Nephron progenitor cell (in vitro differentiated cells): ENCODE data around the gene CCDC33.

Source experiments
- DNase-seq: peaks from one replicate; pipeline ENCODE4 v3.0.0; 2021
- H3K27ac Mint-ChIP-seq: 2 replicates; pipeline ENCODE4 v1.8.0; 2021; ENCODE audit warnings: mild to moderate bottlenecking, moderate library complexity, mixed read lengths
- H3K27me3 Mint-ChIP-seq: 2 replicates; pipeline ENCODE4 v1.8.0; 2021; ENCODE audit warnings: mild to moderate bottlenecking, low read depth, mixed read lengths; ENCODE audit not compliant: poor library complexity
- H3K36me3 Mint-ChIP-seq: 2 replicates; pipeline ENCODE4 v1.8.0; 2021; ENCODE audit warnings: low read depth, mixed read lengths
- H3K4me1 Mint-ChIP-seq: 2 replicates; pipeline ENCODE4 v1.8.0; 2021; ENCODE audit warnings: mixed read lengths
- H3K4me3 Mint-ChIP-seq: 2 replicates; pipeline ENCODE4 v1.8.0; 2021; ENCODE audit warnings: mild to moderate bottlenecking, moderate library complexity, mixed read lengths
- H3K9me3 Mint-ChIP-seq: 2 replicates; pipeline ENCODE4 v1.8.0; 2021; ENCODE audit warnings: mild to moderate bottlenecking, moderate library complexity, mixed read lengths
- TF ChIP-seq, protein P1 (sequence below): fragments of 200-600 bp; sonication (generic); IDR thresholded peaks from 2 replicates; pipeline ENCODE4 v1.5.0; 2021; ENCODE audit warnings: antibody characterized with exemption

Gene CCDC33

GRCh38 chr15:74278207-74278606 is 42.1 kb downstream of the CCDC33 start:
- no peak for DNase-seq
- TF ChIP-seq, protein P1, sequence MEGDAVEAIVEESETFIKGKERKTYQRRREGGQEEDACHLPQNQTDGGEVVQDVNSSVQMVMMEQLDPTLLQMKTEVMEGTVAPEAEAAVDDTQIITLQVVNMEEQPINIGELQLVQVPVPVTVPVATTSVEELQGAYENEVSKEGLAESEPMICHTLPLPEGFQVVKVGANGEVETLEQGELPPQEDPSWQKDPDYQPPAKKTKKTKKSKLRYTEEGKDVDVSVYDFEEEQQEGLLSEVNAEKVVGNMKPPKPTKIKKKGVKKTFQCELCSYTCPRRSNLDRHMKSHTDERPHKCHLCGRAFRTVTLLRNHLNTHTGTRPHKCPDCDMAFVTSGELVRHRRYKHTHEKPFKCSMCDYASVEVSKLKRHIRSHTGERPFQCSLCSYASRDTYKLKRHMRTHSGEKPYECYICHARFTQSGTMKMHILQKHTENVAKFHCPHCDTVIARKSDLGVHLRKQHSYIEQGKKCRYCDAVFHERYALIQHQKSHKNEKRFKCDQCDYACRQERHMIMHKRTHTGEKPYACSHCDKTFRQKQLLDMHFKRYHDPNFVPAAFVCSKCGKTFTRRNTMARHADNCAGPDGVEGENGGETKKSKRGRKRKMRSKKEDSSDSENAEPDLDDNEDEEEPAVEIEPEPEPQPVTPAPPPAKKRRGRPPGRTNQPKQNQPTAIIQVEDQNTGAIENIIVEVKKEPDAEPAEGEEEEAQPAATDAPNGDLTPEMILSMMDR, result no peak
- H3K36me3 Mint-ChIP-seq, result no peaks in the 10 kb centered on the region
- no peaks in the 10 kb centered on the region for H3K9me3 Mint-ChIP-seq
- H3K27me3 Mint-ChIP-seq, result peaks cover 11% of the 10 kb centered on the region
- H3K4me1 Mint-ChIP-seq, result peaks cover 45% of the 10 kb centered on the region
- no peak overlapping the region for H3K4me3 Mint-ChIP-seq
- no peak overlapping the region for H3K27ac Mint-ChIP-seq

GRCh38 chr15:74281147-74282133 is 45.3 kb downstream of the CCDC33 start:
- H3K27me3 Mint-ChIP-seq, result peaks cover 15% of the 10 kb centered on the region
- H3K4me1 Mint-ChIP-seq, result peaks cover 26% of the 10 kb centered on the region

GRCh38 chr15:74283368-74283767 is 47.2 kb downstream of the CCDC33 start:
- Mint-ChIP-seq H3K4me3 (no peak overlapping the region), H3K4me1 (peaks cover 23% of the 10 kb centered on the region), H3K36me3 (no peaks in the 10 kb centered on the region)

More at GRCh38 chr15:74281147-74282133, 45.3 kb downstream of the CCDC33 start:
- no peak for DNase-seq
- H3K9me3 Mint-ChIP-seq, result no peaks in the 10 kb centered on the region
- TF ChIP-seq, protein P1, result no peak
- H3K4me3 Mint-ChIP-seq, result no peak overlapping the region
- no peak overlapping the region for H3K27ac Mint-ChIP-seq
- no peaks in the 10 kb centered on the region for H3K36me3 Mint-ChIP-seq

DNA sequence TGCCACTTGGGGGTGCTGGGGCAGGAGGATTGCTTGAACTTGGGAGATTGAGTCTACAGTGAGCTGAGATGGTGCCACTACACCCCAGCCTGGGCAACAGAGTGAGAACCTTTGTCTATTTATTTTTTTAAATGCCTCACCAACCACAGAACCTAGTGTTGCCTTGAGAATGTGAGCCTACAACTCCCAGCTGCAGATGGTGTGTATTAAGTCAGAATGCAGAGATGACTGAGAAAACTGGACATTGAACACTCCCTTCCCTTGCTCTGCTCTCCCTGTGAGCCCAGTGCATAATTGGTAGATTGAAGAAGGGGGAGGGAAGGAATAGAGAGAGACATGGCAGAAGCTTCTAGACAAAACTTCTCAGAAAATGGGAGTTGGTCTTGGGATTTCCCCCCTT is 53.5 kb downstream of the CCDC33 start:
- no peak overlapping the region for H3K27ac Mint-ChIP-seq
- H3K9me3 Mint-ChIP-seq, result no peaks in the 10 kb centered on the region
- H3K27me3 Mint-ChIP-seq, result peaks cover 15% of the 10 kb centered on the region
- H3K4me1 Mint-ChIP-seq, result peaks cover 15% of the 10 kb centered on the region
- no peaks in the 10 kb centered on the region for H3K36me3 Mint-ChIP-seq
- H3K4me3 Mint-ChIP-seq, result no peak overlapping the region
- TF ChIP-seq, protein P1, result no peak
- no peak for DNase-seq

More at GRCh38 chr15:74283368-74283767, 47.2 kb downstream of the CCDC33 start:
- peaks cover 18% of the 10 kb centered on the region for H3K27me3 Mint-ChIP-seq
- no peak for DNase-seq
- H3K9me3 Mint-ChIP-seq, result no peaks in the 10 kb centered on the region
- TF ChIP-seq, protein P1, result no peak
- H3K27ac Mint-ChIP-seq, result no peak overlapping the region

DNA sequence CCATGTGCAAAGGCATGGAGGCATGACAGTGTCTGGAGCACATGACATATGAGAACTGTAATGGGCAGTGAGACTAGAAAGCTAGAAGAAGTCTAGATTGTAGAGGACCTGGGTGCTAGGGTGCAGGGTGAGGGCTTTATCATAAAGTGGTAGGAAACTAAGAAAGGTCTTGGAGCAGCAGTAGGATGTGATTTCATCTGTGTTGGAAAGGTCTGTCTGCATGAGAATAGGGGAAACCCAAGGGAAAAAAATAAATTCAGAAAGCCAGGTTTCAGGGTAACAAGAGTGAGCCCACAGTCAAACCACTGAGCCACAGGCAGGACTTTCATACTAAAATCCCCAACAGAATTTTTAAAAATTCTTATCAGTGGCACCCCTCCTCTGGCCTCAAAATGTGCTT is 54.5 kb downstream of the CCDC33 start:
- Mint-ChIP-seq H3K4me1 (peaks cover 15% of the 10 kb centered on the region), H3K27me3 (peaks cover 15% of the 10 kb centered on the region), H3K4me3 (no peak overlapping the region)

More for the DNA sequence above, 54.5 kb downstream of the CCDC33 start:
- TF ChIP-seq, protein P1, result no peak
- no peaks in the 10 kb centered on the region for H3K36me3 Mint-ChIP-seq
- H3K9me3 Mint-ChIP-seq, result no peaks in the 10 kb centered on the region
- no peak for DNase-seq
- H3K27ac Mint-ChIP-seq, result no peak overlapping the region
